CD4-positive, alpha-beta T cell (primary cell): ENCODE measurements around the gene CTXN3. TPM values are rescaled to one million over a fixed set of nuclear protein-coding genes. Genes with fewer than 3 reads are reported as not detected.

ENCODE experiments used
- ATAC-seq: fragments of 200-7000 bp; cut with Tn5 transposase; one replicate; pipeline ENCODE4 v1.10.0; 2022; ENCODE audit warnings: mild to moderate bottlenecking; ENCODE audit not compliant: poor library complexity
- CTCF ChIA-PET: fragments of 350-600 bp; sonication (Branson Sonifier 250); formaldehyde crosslinking; loops from one replicate; lab custom pipeline; 2021; ENCODE audit warnings: antibody characterized with exemption, inconsistent platforms; lab: Charles Lee
- POLR2A ChIA-PET: fragments of 350-600 bp; sonication (Branson Sonifier 250); formaldehyde crosslinking; loops from one replicate; lab custom pipeline; 2021; ENCODE audit warnings: antibody characterized with exemption, inconsistent platforms; lab: Charles Lee
- DNase-seq, 14 experiments: peaks; one replicate each; pipeline ENCODE4 v3.0.0-alpha.2; 2013 to 2020; ENCODE audit warnings: mixed read lengths in 2 of 14
- H3K27ac ChIP-seq, 2 donors: one replicate each; pipeline versions ENCODE4 v1.5.1 to v1.7.0; 2013; ENCODE audit warnings: low read length in 2 of 2, low read depth in 1 of 2, mild to moderate bottlenecking in 1 of 2
- H3K27me3 ChIP-seq, 2 experiments: 1 replicate in 1 of 2; 2 replicates in 1 of 2; pipeline versions ENCODE4 v1.6.1 to v1.7.0; 2013; ENCODE audit warnings: low read length in 2 of 2, control low read depth in 1 of 2, mild to moderate bottlenecking in 1 of 2, moderate library complexity in 1 of 2; ENCODE audit not compliant: insufficient read depth in 2 of 2, control insufficient read depth in 1 of 2
- H3K36me3 ChIP-seq: one replicate; pipeline ENCODE4 v1.6.1; 2013; ENCODE audit warnings: low read length, control low read depth; ENCODE audit not compliant: insufficient read depth
- H3K4me1 ChIP-seq: one replicate; pipeline ENCODE4 v1.6.1; 2013; ENCODE audit warnings: low read length, control low read depth; ENCODE audit not compliant: insufficient read depth
- H3K4me3 ChIP-seq: one replicate; pipeline ENCODE4 v1.5.1; 2013; ENCODE audit warnings: mild to moderate bottlenecking, low read length, moderate library complexity
- H3K9me3 ChIP-seq, 2 experiments: 1 replicate in 1 of 2; 2 replicates in 1 of 2; pipeline versions ENCODE4 v1.6.1 to v1.7.0; 2013; ENCODE audit warnings: low read length in 2 of 2, mild to moderate bottlenecking in 2 of 2, control low read depth in 1 of 2, moderate library complexity in 1 of 2; ENCODE audit not compliant: control insufficient read depth in 1 of 2, insufficient read depth in 1 of 2
- H3K27ac Mint-ChIP-seq: one replicate; pipeline ENCODE4 v1.8.0; 2020; ENCODE audit warnings: mixed read lengths
- H3K27me3 Mint-ChIP-seq: one replicate; pipeline ENCODE4 v1.8.0; 2021; ENCODE audit warnings: mixed read lengths
- H3K36me3 Mint-ChIP-seq: one replicate; pipeline ENCODE4 v1.8.0; 2021; ENCODE audit warnings: low read depth, mixed read lengths
- H3K4me1 Mint-ChIP-seq: one replicate; pipeline ENCODE4 v1.8.0; 2021; ENCODE audit warnings: low read depth, mixed read lengths
- H3K4me3 Mint-ChIP-seq: one replicate; pipeline ENCODE4 v1.8.0; 2020; ENCODE audit warnings: mild to moderate bottlenecking, mixed read lengths
- H3K9me3 Mint-ChIP-seq: one replicate; pipeline ENCODE4 v1.8.0; 2020; ENCODE audit warnings: mixed read lengths
- CTCF ChIP-seq: fragments of 200-600 bp; IDR thresholded peaks from one replicate; pipeline ENCODE4 v1.8.0; 2022; ENCODE audit warnings: antibody characterized with exemption, mild to moderate bottlenecking
- intact Hi-C, 2 experiments: fragments of 100-400 bp; cut with DNase I in 1 of 2; cut with micrococcal nuclease in 1 of 2; formaldehyde crosslinking; loops; one replicate each; pipeline versions ENCODE4 v1.15.1 to v1.9.0; 2023 to 2025; cut with DNase I, micrococcal nuclease
- total RNA-seq, 174 experiments: library from RNA in 2 of 174; stranded (reverse) in 2 of 174; gene quantifications; one replicate each; pipeline ENCODE4 v1.2.3 and lab custom pipeline; 2021 to 2026

Gene CTXN3
- total RNA-seq, 2 experiments from 2014 or later, result not detected

- intact Hi-C loops, result no loop called here
- POLR2A ChIA-PET, result no interaction called here
- no peaks in the 10 kb centered on the region for H3K36me3 ChIP-seq
- Mint-ChIP-seq H3K4me1 (no peaks in the 10 kb centered on the region), H3K9me3 (no peaks in the 10 kb centered on the region), H3K4me3 (no peak overlapping the region), H3K36me3 (no peaks in the 10 kb centered on the region), H3K27me3 (peaks cover 4% of the 10 kb centered on the region), H3K27ac (no peak overlapping the region)
- CTCF ChIA-PET, result interaction anchor here (1.1 kb wide), 1 partner anchor 17 kb away, joined by 4 read pairs; no protein-coding TSS in a partner anchor
- no peak overlapping the region for H3K27ac ChIP-seq
- no peak for TF ChIP-seq CTCF
- no peaks in the 10 kb centered on the region for H3K27me3 ChIP-seq
- DNase-seq (no peak), ATAC-seq (no peak)
- no peaks in the 10 kb centered on the region for H3K4me1 ChIP-seq
- H3K4me3 ChIP-seq, result no peak overlapping the region
- no peaks in the 10 kb centered on the region for H3K9me3 ChIP-seq
Observed at GRCh38 chr5:127645300-127645726, 3.6 kb upstream of the CTXN3 start.

DNA sequence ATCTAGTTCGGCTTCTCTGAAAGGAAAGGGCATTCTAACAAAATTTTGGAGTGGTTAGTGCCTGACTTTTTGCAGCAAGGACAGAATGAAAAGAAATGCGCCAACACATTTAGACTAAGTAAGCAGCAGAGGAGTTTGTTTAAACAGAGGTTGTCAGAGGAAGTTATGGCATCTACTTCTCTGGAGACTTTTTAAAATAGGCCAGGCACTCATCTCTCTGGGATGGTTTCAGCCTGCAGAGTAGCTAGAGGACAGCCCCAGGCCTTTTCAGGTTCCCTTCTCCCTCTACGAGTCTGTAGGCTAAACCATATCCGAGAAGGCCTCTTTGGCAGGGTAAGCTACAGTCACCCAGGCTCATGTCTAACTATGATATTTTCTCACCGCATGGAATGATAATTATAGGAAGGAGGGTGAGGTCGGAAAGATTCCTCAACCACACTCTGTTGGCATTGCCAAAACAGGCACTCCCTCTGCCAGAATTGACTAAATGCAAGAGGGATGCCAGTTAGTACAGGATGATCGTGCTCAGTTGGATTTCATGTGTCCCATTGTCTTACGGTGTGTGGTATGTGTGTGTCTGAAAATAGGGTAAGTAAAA lies 1.4 kb upstream of the CTXN3 start:
- ATAC-seq (no peak), DNase-seq (no peak)
- ChIA-PET CTCF (no interaction called here), POLR2A (no interaction called here)
- intact Hi-C loops, result no loop called here
- Histone ChIP-seq H3K27me3 (no peaks in the 10 kb centered on the region), H3K36me3 (no peaks in the 10 kb centered on the region), H3K4me1 (no peaks in the 10 kb centered on the region), H3K27ac (no peak overlapping the region), H3K4me3 (no peak overlapping the region), H3K9me3 (no peaks in the 10 kb centered on the region)
- Mint-ChIP-seq H3K9me3 (no peaks in the 10 kb centered on the region), H3K4me1 (no peaks in the 10 kb centered on the region), H3K4me3 (no peak overlapping the region), H3K36me3 (no peaks in the 10 kb centered on the region), H3K27ac (no peak overlapping the region), H3K27me3 (peaks cover 4% of the 10 kb centered on the region)
- no peak for TF ChIP-seq CTCF

DNA sequence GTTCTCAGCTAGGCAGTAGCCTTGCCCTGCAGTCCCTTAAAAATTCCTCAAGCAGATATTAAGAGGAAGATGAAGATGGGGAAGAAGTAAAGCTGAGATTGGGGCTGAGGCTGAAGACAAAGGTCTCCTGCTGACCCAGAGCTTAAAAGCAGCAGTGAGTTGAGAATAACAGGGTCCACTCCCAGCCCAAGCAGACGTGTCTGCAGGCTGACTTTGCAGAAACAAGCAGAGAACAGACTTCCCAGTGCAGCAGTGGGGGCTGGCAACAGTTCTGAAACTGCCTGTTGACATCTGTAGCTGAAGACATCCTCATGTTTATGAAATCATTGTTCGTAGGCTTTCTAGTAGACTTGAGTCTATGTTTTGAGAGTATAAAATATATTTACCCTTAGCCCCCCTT lies 1.1 kb downstream of the CTXN3 start:
- POLR2A ChIA-PET, result no interaction called here
- Histone ChIP-seq H3K9me3 (no peaks in the 10 kb centered on the region), H3K4me1 (no peaks in the 10 kb centered on the region), H3K4me3 (no peak overlapping the region), H3K27me3 (no peaks in the 10 kb centered on the region), H3K27ac (no peak overlapping the region), H3K36me3 (no peaks in the 10 kb centered on the region)
- CTCF ChIA-PET, result no interaction called here
- intact Hi-C loops, result no loop called here
- H3K27ac Mint-ChIP-seq, result no peak overlapping the region
- H3K36me3 Mint-ChIP-seq, result no peaks in the 10 kb centered on the region
- no peak overlapping the region for H3K4me3 Mint-ChIP-seq
- ATAC-seq, result no peak
- DNase-seq, result no peak
- no peaks in the 10 kb centered on the region for H3K9me3 Mint-ChIP-seq
- H3K4me1 Mint-ChIP-seq, result no peaks in the 10 kb centered on the region
- peaks cover 4% of the 10 kb centered on the region for H3K27me3 Mint-ChIP-seq
- no peak for TF ChIP-seq CTCF
